ENCODE measurements around the gene PLK2.

Gene PLK2

GRCh38 chr5:58481828-58482227, 21.9 kb upstream of the PLK2 start:
- no peak for DNase-seq
- Histone ChIP-seq H3K9me3 (ENCODE audit: control insufficient read depth, low read length) (no peaks in the 10 kb centered on the region), H3K4me1 (ENCODE audit: control insufficient read depth, insufficient read depth, low read length, poor library complexity, severe bottlenecking) (no peaks in the 10 kb centered on the region), H3K27ac (ENCODE audit: insufficient read depth, low read length, poor library complexity, severe bottlenecking) (no peak overlapping the region), H3K27me3 (replicated peaks; ENCODE audit: control insufficient read depth, insufficient read depth, low read length, poor library complexity, severe bottlenecking) (peaks cover 3% of the 10 kb centered on the region), H3K4me3 (ENCODE audit: insufficient read depth, low read depth, low read length, poor library complexity, severe bottlenecking) (no peak overlapping the region), H3K36me3 (ENCODE audit: control insufficient read depth, insufficient read depth, low read length) (no peaks in the 10 kb centered on the region)

GRCh38 chr5:58481066-58481676, 21.3 kb upstream of the PLK2 start:
- no peaks in the 10 kb centered on the region for H3K36me3 ChIP-seq (ENCODE audit: control insufficient read depth, insufficient read depth, low read length)
- no peak overlapping the region for H3K27ac ChIP-seq (ENCODE audit: insufficient read depth, low read length, poor library complexity, severe bottlenecking)
- H3K27me3 ChIP-seq (replicated peaks; ENCODE audit: control insufficient read depth, insufficient read depth, low read length, poor library complexity, severe bottlenecking) = peaks cover 3% of the 10 kb centered on the region
- H3K4me1 ChIP-seq (ENCODE audit: control insufficient read depth, insufficient read depth, low read length, poor library complexity, severe bottlenecking) = no peaks in the 10 kb centered on the region
- H3K4me3 ChIP-seq (ENCODE audit: insufficient read depth, low read depth, low read length, poor library complexity, severe bottlenecking) = no peak overlapping the region
- no peaks in the 10 kb centered on the region for H3K9me3 ChIP-seq (ENCODE audit: control insufficient read depth, low read length)
- DNase-seq = no peak

- Histone ChIP-seq H3K27ac (ENCODE audit: insufficient read depth, low read length, poor library complexity, severe bottlenecking) (no peak overlapping the region), H3K27me3 (replicated peaks; ENCODE audit: control insufficient read depth, insufficient read depth, low read length, poor library complexity, severe bottlenecking) (no peaks in the 10 kb centered on the region), H3K4me1 (ENCODE audit: control insufficient read depth, insufficient read depth, low read length, poor library complexity, severe bottlenecking) (no peaks in the 10 kb centered on the region), H3K9me3 (ENCODE audit: control insufficient read depth, low read length) (no peaks in the 10 kb centered on the region), H3K36me3 (ENCODE audit: control insufficient read depth, insufficient read depth, low read length) (no peaks in the 10 kb centered on the region), H3K4me3 (ENCODE audit: insufficient read depth, low read depth, low read length, poor library complexity, severe bottlenecking) (no peak overlapping the region)
- no peak for DNase-seq
Measured at GRCh38 chr5:58477760-58478376, 18.0 kb upstream of the PLK2 start.

- H3K4me1 ChIP-seq (ENCODE audit: control insufficient read depth, insufficient read depth, low read length, poor library complexity, severe bottlenecking) = no peaks in the 10 kb centered on the region
- no peak for DNase-seq
- H3K36me3 ChIP-seq (ENCODE audit: control insufficient read depth, insufficient read depth, low read length) = no peaks in the 10 kb centered on the region
- H3K27me3 ChIP-seq (replicated peaks; ENCODE audit: control insufficient read depth, insufficient read depth, low read length, poor library complexity, severe bottlenecking) = no peaks in the 10 kb centered on the region
- no peaks in the 10 kb centered on the region for H3K9me3 ChIP-seq (ENCODE audit: control insufficient read depth, low read length)
- no peak overlapping the region for H3K4me3 ChIP-seq (ENCODE audit: insufficient read depth, low read depth, low read length, poor library complexity, severe bottlenecking)
- no peak overlapping the region for H3K27ac ChIP-seq (ENCODE audit: insufficient read depth, low read length, poor library complexity, severe bottlenecking)
Measured at GRCh38 chr5:58475404-58475803, 15.5 kb upstream of the PLK2 start.

- H3K36me3 ChIP-seq (ENCODE audit: control insufficient read depth, insufficient read depth, low read length) = no peaks in the 10 kb centered on the region
- no peaks in the 10 kb centered on the region for H3K4me1 ChIP-seq (ENCODE audit: control insufficient read depth, insufficient read depth, low read length, poor library complexity, severe bottlenecking)
- no peak overlapping the region for H3K4me3 ChIP-seq (ENCODE audit: insufficient read depth, low read depth, low read length, poor library complexity, severe bottlenecking)
- no peaks in the 10 kb centered on the region for H3K27me3 ChIP-seq (replicated peaks; ENCODE audit: control insufficient read depth, insufficient read depth, low read length, poor library complexity, severe bottlenecking)
- H3K9me3 ChIP-seq (ENCODE audit: control insufficient read depth, low read length) = no peaks in the 10 kb centered on the region
- no peak for DNase-seq
- no peak overlapping the region for H3K27ac ChIP-seq (ENCODE audit: insufficient read depth, low read length, poor library complexity, severe bottlenecking)
Measured at GRCh38 chr5:58469896-58470295, 10.0 kb upstream of the PLK2 start.

- no peak overlapping the region for H3K4me3 ChIP-seq (ENCODE audit: insufficient read depth, low read depth, low read length, poor library complexity, severe bottlenecking)
- H3K9me3 ChIP-seq (ENCODE audit: control insufficient read depth, low read length) = no peaks in the 10 kb centered on the region
- no peaks in the 10 kb centered on the region for H3K27me3 ChIP-seq (replicated peaks; ENCODE audit: control insufficient read depth, insufficient read depth, low read length, poor library complexity, severe bottlenecking)
- no peaks in the 10 kb centered on the region for H3K4me1 ChIP-seq (ENCODE audit: control insufficient read depth, insufficient read depth, low read length, poor library complexity, severe bottlenecking)
- no peak overlapping the region for H3K27ac ChIP-seq (ENCODE audit: insufficient read depth, low read length, poor library complexity, severe bottlenecking)
- no peak for DNase-seq
- no peaks in the 10 kb centered on the region for H3K36me3 ChIP-seq (ENCODE audit: control insufficient read depth, insufficient read depth, low read length)
Measured at GRCh38 chr5:58466939-58467338, 7.1 kb upstream of the PLK2 start.

- Histone ChIP-seq H3K4me1 (ENCODE audit: control insufficient read depth, insufficient read depth, low read length, poor library complexity, severe bottlenecking) (peaks cover 5% of the 10 kb centered on the region), H3K9me3 (ENCODE audit: control insufficient read depth, low read length) (no peaks in the 10 kb centered on the region), H3K4me3 (ENCODE audit: insufficient read depth, low read depth, low read length, poor library complexity, severe bottlenecking) (no peak overlapping the region), H3K27me3 (replicated peaks; ENCODE audit: control insufficient read depth, insufficient read depth, low read length, poor library complexity, severe bottlenecking) (no peaks in the 10 kb centered on the region), H3K36me3 (ENCODE audit: control insufficient read depth, insufficient read depth, low read length) (no peaks in the 10 kb centered on the region), H3K27ac (ENCODE audit: insufficient read depth, low read length, poor library complexity, severe bottlenecking) (no peak overlapping the region)
- peak in 1 of 3 donors; percentile 11 for DNase-seq
Measured at GRCh38 chr5:58462623-58463230, 2.8 kb upstream of the PLK2 start.

GRCh38 chr5:58462154-58462553, 2.3 kb upstream of the PLK2 start:
- DNase-seq = no peak
- H3K4me3 ChIP-seq (ENCODE audit: insufficient read depth, low read depth, low read length, poor library complexity, severe bottlenecking) = no peak overlapping the region

GRCh38 chr5:58460732-58461286, 923 bp upstream of the PLK2 start:
- DNase-seq = peak; percentile 73 to 79 (median 73)
- Histone ChIP-seq H3K27ac (ENCODE audit: insufficient read depth, low read length, poor library complexity, severe bottlenecking) (peak overlapping the region; percentile 84), H3K36me3 (ENCODE audit: control insufficient read depth, insufficient read depth, low read length) (no peaks in the 10 kb centered on the region), H3K9me3 (ENCODE audit: control insufficient read depth, low read length) (no peaks in the 10 kb centered on the region), H3K4me3 (ENCODE audit: insufficient read depth, low read depth, low read length, poor library complexity, severe bottlenecking) (peak overlapping the region; percentile 82), H3K4me1 (ENCODE audit: control insufficient read depth, insufficient read depth, low read length, poor library complexity, severe bottlenecking) (peaks cover 5% of the 10 kb centered on the region), H3K27me3 (replicated peaks; ENCODE audit: control insufficient read depth, insufficient read depth, low read length, poor library complexity, severe bottlenecking) (no peaks in the 10 kb centered on the region)

More at GRCh38 chr5:58462154-58462553, 2.3 kb upstream of the PLK2 start:
- Histone ChIP-seq H3K36me3 (ENCODE audit: control insufficient read depth, insufficient read depth, low read length) (no peaks in the 10 kb centered on the region), H3K27ac (ENCODE audit: insufficient read depth, low read length, poor library complexity, severe bottlenecking) (no peak overlapping the region), H3K4me1 (ENCODE audit: control insufficient read depth, insufficient read depth, low read length, poor library complexity, severe bottlenecking) (peaks cover 5% of the 10 kb centered on the region), H3K9me3 (ENCODE audit: control insufficient read depth, low read length) (no peaks in the 10 kb centered on the region), H3K27me3 (replicated peaks; ENCODE audit: control insufficient read depth, insufficient read depth, low read length, poor library complexity, severe bottlenecking) (no peaks in the 10 kb centered on the region)

Measured in effector memory CD4-positive, alpha-beta T cell (primary cell).